NCI-H1092 (cell line): ENCODE results near the gene SLC12A7.
A peak's percentile ranks its signal among the peaks of the same experiment; 100 is the strongest.
"Not testable (repeated sequence)": the region's sequence is repeated elsewhere in the genome, so short reads cannot be mapped to it uniquely, and the experiment has no call there.

Experiments
- DNase-seq: peaks from one replicate; lab custom pipeline; 2025; lab: John Stamatoyannopoulos, UW

The SLC12A7 gene

DNA sequence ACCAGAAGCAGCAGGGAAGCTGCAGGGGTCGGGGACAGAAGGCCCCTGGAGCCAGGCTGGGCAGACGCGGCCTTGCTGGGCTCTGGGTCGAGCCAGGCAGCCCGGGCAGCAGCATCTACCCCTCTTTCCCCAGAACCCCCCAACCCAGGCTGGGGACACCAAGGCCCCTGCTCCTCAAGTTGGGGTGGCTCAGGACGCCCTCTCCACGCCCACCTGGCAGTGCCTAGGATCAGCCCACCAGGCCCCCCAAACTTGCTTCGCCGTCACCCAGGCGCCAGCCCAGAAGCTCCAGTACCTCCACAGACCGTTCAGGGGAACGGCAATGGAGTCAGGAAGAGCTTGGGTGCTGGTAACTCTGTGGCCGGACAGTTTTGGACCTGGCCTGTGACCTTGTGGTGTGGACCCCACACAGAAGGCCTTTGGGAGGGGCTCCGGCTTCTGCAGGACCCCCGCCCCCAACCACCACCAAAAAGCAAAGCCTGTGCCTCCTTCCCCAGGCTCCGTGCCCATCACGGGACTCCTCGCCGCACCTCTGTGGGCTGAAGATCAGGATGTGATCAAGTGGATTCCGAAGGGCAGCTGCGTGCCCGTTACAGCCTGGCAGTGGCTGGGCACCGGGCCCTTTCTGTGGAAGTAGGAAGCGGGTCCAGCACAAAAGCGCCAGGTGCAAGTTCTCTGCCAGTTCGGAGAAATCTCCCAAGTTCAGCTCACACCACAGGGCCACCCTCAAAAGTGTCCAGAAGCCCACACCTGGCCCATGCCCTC is 2.1 kb downstream of the SLC12A7 start:
- no peak for DNase-seq

DNA sequence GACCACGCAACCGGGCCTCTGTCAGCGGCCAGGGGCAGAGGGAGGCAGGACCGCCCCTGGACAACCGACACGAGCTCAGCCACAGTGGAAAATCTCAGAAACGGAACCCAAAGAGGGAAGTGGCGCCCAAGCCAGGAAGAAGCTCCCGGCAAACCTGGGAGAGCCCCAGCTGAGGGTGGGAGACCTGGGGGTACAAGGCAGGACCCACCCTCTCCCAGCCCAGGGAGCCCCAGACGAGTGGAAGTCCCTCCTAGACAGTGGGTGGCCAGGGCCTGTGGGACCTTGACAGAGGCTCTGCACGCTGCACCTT is 3.0 kb downstream of the SLC12A7 start:
- DNase-seq = no peak

- DNase-seq = no peak
These were observed 3.6 kb downstream of the SLC12A7 start for GRCh38 chr5:1108023-1108864.

- no peak for DNase-seq
These were observed 4.5 kb downstream of the SLC12A7 start for GRCh38 chr5:1107167-1108022.

GRCh38 chr5:1106385-1107166 is 5.3 kb downstream of the SLC12A7 start:
- no peak for DNase-seq

DNA sequence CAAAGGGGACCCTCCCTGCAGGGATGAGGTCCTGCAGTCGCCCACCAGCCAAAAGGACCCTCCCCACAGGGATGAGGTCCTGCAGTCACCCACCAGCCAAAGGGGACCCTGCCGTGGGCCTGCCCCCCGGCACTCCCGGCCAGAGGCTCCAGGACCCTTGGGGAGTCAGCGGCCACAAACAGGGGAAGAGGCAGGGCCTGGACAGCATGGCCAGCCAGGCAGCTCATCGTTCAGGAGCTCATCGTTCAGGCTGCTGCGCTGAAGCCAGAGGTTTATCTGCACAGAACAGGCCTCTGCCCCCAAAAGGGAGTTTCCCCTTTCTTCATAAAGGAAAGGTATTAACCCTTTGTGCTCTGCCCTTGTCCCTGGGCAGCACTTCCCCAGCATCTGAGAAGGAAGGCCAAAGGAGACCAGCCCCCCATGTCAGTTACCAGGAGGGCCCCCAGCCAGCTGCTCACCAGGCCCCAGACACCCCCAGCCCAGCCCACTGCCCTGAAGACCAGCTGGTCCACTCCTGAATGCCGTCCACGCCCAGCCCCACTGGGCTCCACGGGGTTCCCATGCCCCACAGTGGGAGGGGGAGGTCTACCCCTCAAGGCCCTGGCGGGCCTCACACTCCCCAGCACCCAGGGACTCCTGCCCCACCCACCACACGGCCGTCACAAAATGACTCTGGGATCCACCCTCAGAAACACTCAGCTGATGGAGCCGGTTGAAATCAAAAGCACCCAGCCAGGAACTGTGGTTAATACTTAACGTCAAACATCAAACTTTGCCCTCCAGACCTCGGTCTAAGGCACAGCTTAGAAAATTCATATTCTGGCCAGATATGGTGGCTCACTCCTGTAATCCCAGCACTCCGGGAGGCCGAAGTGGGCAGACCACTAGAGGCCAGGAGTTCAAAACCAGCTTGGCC is 6.3 kb downstream of the SLC12A7 start:
- DNase-seq = no peak

GRCh38 chr5:1104327-1105006 is 7.4 kb downstream of the SLC12A7 start:
- DNase-seq = no peak

GRCh38 chr5:1103505-1104326 is 8.1 kb downstream of the SLC12A7 start:
- DNase-seq = peak; percentile 61

- DNase-seq = no peak
These were observed 8.8 kb downstream of the SLC12A7 start for GRCh38 chr5:1103093-1103492.

GRCh38 chr5:1101961-1102713 is 9.7 kb downstream of the SLC12A7 start:
- no peak for DNase-seq

DNA sequence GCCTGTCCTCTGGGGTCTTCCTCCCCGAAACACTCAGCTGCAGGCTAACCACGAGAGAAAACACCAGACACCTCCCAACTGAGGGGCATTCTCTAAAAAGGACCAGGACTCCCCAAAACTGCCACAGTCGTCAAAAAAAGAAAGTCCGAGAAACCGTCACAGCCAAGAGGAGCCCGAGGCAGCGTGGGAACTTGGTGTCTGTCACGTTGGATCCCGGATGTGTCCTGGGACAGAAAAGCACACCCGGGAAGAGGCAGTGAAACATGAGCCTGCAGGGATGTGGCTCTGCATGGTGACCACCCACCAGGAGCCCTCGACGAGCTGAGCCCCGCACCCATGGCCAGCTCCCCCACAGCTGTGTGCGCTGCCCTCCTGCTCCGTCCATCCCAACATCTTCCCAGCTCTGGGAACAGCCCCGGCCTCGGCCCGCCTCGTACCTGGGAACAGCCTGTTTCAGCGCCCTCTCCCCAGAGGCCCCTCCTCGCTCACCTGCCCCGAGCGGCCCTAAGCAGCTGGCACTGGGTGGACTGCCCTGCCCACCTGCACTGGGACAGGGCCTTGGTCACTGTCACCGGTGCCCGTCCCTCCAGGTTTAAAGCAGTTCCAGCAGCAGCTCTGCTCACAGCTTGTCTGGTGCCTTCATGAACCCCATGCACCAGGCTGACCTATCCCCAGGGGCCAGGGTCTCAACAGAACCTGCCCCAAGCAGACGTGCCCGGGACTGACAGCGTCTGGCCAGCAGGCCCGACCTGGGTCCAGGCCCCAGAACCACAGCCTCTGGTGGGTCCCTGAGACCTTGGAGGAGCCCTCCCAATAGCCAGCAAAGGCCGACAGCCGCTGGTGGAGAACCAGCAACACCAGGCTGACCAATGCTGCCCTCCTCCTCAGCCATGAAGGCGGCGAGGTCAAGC is 10.9 kb downstream of the SLC12A7 start:
- no peak for DNase-seq

- no peak for DNase-seq
These were observed 11.8 kb downstream of the SLC12A7 start for GRCh38 chr5:1099926-1100663.

DNA sequence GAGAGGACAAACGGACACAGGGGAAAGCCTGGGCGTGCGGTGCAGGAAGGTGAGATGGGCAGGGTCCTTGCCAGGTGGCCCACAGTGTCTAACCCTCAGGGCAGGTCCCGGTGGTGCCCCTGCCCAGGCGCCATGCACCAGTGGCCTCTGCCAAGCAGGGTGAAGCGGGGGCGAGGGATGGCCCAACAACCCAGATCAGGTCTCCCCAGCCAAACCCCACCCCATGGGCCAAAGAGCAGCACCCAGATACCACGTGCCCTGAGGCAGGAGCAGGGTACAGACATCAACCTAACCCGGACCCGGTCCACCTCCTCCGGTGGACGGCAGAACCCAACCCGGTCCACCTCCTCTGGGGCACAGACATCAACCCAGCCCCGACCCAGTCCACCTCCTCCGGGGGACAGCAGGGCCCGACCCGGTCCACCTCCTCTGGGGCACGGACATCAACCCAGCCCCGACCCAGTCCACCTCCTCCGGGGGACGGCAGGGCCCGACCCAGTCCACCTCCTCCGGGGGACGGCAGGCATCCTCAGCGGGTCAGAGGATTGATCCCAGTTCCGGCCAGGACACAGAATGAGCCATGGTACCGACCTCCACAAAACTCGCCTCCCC is 12.8 kb downstream of the SLC12A7 start:
- DNase-seq = no peak

DNA sequence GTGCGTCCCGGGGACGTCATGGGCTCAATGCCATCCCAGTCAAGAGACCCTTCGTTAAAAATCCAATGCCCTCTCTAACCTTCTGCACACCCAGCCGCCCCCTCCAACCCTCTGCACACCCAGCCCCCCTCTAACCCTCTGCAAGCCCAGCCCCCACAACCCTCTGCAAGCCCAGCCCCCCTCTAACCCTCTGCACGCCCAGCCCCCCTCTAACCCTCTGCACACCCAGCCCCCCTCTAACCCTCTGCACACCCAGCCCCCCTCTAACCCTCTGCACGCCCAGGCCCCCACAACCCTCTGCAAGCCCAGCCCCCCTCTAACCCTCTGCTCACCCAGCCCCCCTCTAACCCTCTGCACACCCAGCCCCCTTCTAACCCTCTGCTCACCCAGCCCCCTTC is 13.9 kb downstream of the SLC12A7 start:
- DNase-seq = not testable (repeated sequence)

DNA sequence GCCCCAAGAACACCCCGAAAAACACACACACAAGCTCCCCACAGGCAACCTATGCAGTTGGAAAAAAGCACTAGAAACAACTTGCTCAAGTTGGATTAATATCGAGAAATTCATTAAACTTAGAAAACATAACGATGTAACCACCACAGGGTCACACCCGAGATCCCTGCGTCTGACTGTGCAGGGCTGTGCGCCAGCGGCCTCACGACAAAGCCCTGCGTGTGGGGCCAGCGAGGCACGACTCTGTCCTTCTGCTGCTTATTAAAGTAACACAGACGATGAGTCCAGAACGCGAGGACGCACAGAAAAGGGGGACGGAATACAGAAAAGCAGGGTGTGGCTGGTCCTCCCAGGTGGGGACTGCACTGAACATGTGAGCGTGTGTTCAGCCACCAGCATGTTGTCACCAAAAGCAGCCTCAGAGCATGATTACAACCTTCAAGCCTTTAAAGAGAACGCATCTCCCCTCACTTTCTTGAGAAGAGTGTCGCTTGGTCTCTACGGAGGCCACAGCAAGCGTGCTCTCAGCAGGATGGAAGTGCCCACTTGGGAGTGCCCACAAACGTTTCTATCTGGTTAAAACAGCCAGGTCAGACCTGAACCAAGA is 14.4 kb downstream of the SLC12A7 start:
- DNase-seq = no peak

DNA sequence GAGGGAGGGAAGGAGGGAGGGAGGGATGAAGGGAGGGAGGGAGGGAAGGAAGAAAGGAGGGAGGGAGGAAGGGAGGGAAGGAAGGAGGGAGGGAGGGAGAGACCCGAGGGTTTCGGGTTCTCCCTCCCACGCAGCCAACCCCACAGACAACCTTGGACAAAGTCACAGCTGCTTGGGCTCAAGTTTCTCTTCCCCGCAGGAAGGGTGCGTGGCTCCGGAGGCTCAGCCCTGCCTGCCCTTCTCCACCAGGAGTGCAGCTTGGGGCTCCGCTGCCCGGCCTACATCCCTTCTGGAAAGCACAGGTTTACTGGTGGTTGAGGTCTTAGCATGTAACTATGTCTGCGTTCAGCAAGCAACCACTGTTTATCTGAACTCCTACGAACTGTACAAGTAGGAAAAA is 15.0 kb downstream of the SLC12A7 start:
- DNase-seq = no peak
